SH-SY5Y (cell line): ENCODE results near the gene UBR1.

Experiments used
- GATA2 ChIP-seq: IDR thresholded peaks from 2 replicates; pipeline ENCODE4 v1.6.1; 2011; ENCODE audit warnings: mild to moderate bottlenecking, low read depth, low read length
- GATA3 ChIP-seq: IDR thresholded peaks from 2 replicates; pipeline ENCODE4 v1.6.1; 2011; ENCODE audit warnings: low read depth, mild to moderate bottlenecking, low read length, moderate library complexity

Gene UBR1

GRCh38 chr15:42920519-42921341 is 185.1 kb downstream of the UBR1 start, which contains the start of gene TTBK2:
Gene TTBK2, minus strand, starts transcription at chr15:42920778. Its CDS starts 42,161 bp downstream, at chr15:42878617.
- TF ChIP-seq GATA3: no peak
- TF ChIP-seq GATA2: no peak

- TF ChIP-seq GATA2: no peak
- TF ChIP-seq GATA3: no peak
Observed at GRCh38 chr15:42919799-42920518, 185.9 kb downstream of the UBR1 start.

GRCh38 chr15:42919308-42919707 is 186.5 kb downstream of the UBR1 start:
- TF ChIP-seq GATA3: no peak
- TF ChIP-seq GATA2: no peak

DNA sequence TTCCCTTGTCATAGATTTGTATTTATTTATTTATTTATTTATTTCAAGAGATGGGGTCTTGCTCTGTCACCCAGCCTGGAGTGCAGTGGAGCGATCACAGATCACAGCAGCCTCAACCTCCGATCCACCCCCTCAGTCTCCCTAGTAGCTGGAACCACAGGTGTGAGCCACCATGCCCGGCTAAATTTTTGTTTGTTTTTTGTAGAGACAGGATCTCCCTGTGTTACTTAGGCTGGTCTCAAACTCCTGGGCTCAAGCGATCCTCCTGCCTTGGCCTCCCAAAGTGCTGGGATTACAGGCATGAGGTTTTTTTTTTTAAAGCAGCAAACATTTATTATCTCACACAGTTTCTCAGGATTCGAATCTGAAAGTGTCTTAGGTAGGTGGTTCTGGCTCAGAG is 187.8 kb downstream of the UBR1 start:
- TF ChIP-seq GATA3 (no peak), GATA2 (no peak)

- TF ChIP-seq GATA2: no peak
- TF ChIP-seq GATA3: no peak
Observed at GRCh38 chr15:42915654-42916315, 190.1 kb downstream of the UBR1 start.

- TF ChIP-seq GATA3 (no peak), GATA2 (no peak)
Observed at GRCh38 chr15:42914728-42915497, 190.9 kb downstream of the UBR1 start.

DNA sequence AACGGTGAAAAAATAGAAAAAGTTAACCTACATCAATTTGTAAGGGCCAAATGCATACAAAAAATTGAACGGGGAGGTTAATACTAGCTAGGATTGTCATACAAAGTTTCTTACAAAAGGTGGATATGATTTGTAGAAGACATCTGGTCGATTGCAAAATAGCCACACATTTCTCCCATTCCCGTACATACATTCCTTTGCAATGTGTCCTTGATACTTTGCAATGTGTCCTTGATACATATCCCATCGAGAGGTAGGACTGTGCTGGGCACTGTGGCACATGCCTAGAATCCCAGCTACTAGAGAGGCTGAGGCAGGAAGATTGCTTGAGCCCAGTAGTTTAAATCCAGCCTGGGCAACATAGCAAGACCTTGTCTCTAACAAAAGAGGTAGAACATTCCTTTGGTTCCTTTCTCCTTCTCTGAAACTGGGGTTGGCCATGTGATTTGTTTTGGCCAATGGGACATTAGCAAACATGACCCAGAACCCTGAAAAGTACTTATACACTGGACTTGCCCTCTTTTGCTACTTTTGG is 194.7 kb downstream of the UBR1 start:
- TF ChIP-seq GATA2 (no peak), GATA3 (no peak)

DNA sequence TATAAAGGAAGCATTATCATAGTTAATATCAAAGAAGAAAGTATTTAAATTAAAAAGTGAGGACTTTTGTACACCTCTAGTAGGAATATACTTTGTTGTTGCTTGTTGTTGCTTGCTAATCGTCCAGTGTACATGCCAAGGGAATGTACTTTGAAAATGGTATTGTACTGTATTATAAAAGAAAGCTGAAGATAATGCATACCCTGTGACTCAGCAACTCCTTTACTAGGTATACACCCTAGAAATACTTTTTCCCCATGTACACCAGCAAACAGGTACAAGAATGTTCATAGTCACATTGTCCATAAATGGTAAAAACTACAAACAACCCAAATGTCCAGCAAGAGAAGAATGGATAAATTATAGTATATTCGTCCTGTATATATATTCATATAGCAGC is 197.3 kb downstream of the UBR1 start:
- TF ChIP-seq GATA2 (no peak), GATA3 (no peak)

DNA sequence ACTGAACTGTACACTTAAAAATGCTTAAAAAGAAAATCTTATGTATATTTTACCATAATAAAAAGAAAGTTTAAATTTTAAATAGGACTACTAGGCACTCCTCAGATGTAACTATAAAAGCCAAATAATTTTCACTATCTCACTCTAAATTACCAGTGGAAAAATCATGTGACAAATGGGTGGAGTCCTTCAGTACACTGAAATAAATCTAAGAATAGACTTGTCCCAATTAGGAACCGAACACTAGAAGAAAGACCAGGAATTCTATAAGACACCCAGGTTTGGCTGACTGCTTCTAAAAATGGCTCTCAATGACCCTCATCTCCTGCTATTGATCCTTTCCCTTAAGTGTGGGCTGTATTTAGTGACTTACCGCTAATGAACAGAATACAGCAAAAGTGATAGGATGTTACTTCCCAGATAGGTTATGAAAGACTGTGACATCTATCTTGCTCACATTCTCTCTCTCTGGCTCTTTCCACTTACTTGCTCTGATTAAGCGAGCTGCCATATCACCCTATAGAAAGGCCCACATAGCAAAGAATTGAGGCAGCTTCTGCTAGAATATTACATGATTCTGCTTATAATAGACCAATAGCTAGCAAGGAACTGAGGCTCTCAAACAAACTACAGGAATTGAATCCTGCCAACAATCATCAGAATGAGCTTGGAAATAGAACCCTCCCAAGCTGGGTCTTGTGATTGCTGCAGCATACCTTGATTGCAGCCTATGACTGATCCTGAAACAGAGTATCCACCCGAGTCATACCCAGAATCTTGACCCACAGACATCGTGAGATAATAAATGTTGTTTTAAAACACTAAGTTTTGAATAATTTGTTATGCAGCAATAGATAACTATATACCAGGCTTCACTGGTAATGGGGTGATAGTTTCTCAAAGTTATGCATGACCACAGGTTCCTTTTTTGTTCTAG is 202.2 kb downstream of the UBR1 start:
- TF ChIP-seq GATA3 (no peak), GATA2 (no peak)
